Nephron (organoid): ENCODE results near the gene FAM200A.

Experiments used
- H3K27ac Mint-ChIP-seq, 3 experiments: 2 replicates each; pipeline ENCODE4 v1.8.0; 2020; ENCODE audit warnings: mixed read lengths in 3 of 3, mild to moderate bottlenecking in 2 of 3, moderate library complexity in 1 of 3
- H3K27me3 Mint-ChIP-seq: 2 replicates; pipeline ENCODE4 v1.8.0; 2021; ENCODE audit warnings: low read depth, mild to moderate bottlenecking, moderate library complexity, mixed read lengths
- H3K36me3 Mint-ChIP-seq: 2 replicates; pipeline ENCODE4 v1.8.0; 2020; ENCODE audit warnings: low read depth, mixed read lengths
- H3K4me1 Mint-ChIP-seq: 2 replicates; pipeline ENCODE4 v1.8.0; 2020; ENCODE audit warnings: mixed read lengths
- H3K4me3 Mint-ChIP-seq, 3 experiments: 2 replicates each; pipeline ENCODE4 v1.8.0; 2020; ENCODE audit warnings: mild to moderate bottlenecking in 3 of 3, mixed read lengths in 3 of 3, moderate library complexity in 2 of 3
- H3K9me3 Mint-ChIP-seq: 2 replicates; pipeline ENCODE4 v1.8.0; 2020; ENCODE audit warnings: mixed read lengths
- CTCF ChIP-seq, 3 experiments: fragments of 200-600 bp; sonication (generic); IDR thresholded peaks; one replicate each; pipeline ENCODE4 v1.5.0; 2021; ENCODE audit warnings: antibody characterized with exemption in 3 of 3; ENCODE audit not compliant: unreplicated experiment in 3 of 3

Gene FAM200A

GRCh38 chr7:99497766-99498545 lies 54.0 kb downstream of the FAM200A start:
- Mint-ChIP-seq H3K27me3 (no peaks in the 10 kb centered on the region), H3K4me3 (peak overlapping the region; percentile 97 to 99 (median 98)), H3K4me1 (peaks cover 20% of the 10 kb centered on the region), H3K36me3 (peaks cover 54% of the 10 kb centered on the region), H3K27ac (peak overlapping the region; percentile 40 to 61 (median 44)), H3K9me3 (peaks cover 15% of the 10 kb centered on the region)
- TF ChIP-seq CTCF (IDR thresholded peaks at IDR 0.05; ENCODE audit: unreplicated experiment in 3 of 3): no peak
